Activated CD8-positive, alpha-beta memory T cell treated with anti-CD3 and anti-CD28 coated beads, Interleukin-2, amount 50 U/mL, for 1 hour (primary cell): ENCODE results near the gene GMDS.

ENCODE experiments used
- DNase-seq: peaks from one replicate; pipeline ENCODE4 v3.0.0-alpha.2; 2020; ENCODE audit errors: extremely low read depth

GMDS gene

GRCh38 chr6:1604158-1605003, 641.0 kb downstream of the GMDS start:
- DNase-seq: no peak

GRCh38 chr6:1603708-1604107, 641.7 kb downstream of the GMDS start:
- no peak for DNase-seq

GRCh38 chr6:1602049-1602713, 643.2 kb downstream of the GMDS start:
- DNase-seq: no peak

- no peak for DNase-seq
These were observed 644.0 kb downstream of the GMDS start for GRCh38 chr6:1601158-1602048.

GRCh38 chr6:1600764-1601157, 644.6 kb downstream of the GMDS start:
- no peak for DNase-seq

DNA sequence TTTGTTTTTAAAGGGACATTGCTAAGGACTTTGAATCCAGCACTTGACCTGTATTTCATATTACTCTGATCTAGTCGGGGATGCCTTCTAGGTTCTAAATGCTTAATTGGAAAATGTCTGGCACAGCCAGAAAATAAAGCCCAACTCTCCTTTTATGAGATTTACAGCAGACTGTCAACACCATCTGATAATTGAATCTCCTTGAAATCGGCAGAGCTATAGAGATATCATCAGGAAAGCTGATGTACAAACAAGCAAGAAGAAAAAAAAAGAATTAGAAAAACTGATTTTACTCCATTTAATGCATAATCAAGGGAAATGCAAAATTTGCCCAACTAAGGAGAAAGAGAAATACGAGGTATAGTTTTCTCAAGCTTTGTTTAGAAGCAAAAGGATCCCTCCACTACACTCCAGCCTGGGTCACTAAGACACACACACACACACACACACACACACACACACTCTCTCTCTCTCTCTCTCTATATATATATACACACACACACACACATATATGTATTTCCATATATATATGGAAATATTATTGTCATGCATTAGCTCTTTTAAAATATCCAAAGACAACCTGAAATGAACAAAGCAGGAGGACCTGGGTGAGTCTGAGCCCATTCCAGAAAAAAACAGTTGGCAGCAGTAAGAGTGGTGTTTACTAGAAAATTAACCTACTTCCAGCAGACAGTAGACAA, 645.2 kb downstream of the GMDS start:
- no peak for DNase-seq

GRCh38 chr6:1599469-1599868, 645.9 kb downstream of the GMDS start:
- DNase-seq: no peak

GRCh38 chr6:1598886-1599285, 646.5 kb downstream of the GMDS start:
- DNase-seq: no peak

DNA sequence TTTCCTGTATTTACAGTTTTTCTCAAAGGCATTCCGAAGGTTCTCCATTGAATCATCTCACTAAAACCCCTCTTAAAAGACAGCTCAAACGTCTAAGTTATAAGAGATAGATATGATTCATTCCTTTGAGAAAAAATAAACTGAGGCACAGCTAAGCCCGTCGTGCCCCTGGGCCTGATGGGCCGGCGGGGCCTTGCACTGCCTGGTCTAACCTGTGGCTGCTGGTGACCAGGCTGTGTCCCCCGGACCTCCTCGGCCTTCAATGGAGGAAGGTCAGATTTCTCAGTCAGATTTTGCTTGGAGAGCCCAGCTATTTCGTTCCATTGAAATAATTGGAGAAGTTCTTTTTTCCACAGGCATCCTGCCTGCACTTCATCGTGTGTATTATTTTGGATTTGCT, 647.0 kb downstream of the GMDS start:
- DNase-seq: no peak

DNA sequence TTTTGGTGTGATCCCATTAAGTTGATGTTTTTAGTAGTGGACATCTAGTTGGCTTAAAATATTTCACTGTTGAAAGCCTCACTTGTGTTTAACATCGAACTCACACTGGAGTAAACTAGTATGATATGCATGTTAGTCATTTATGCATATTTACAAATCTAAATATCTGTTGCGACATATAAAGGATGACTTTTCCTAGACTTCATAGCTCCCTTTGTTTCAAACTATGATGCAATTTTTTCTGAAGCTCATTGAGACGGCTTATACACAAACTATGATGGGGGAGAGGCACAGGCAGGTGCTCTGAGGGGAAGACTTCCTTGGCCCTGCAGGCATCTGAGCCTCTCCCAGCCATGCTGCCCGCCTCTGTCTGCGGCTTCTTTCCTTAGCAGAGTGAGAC, 647.5 kb downstream of the GMDS start:
- no peak for DNase-seq

GRCh38 chr6:1597121-1597744, 648.2 kb downstream of the GMDS start:
- no peak for DNase-seq

DNA sequence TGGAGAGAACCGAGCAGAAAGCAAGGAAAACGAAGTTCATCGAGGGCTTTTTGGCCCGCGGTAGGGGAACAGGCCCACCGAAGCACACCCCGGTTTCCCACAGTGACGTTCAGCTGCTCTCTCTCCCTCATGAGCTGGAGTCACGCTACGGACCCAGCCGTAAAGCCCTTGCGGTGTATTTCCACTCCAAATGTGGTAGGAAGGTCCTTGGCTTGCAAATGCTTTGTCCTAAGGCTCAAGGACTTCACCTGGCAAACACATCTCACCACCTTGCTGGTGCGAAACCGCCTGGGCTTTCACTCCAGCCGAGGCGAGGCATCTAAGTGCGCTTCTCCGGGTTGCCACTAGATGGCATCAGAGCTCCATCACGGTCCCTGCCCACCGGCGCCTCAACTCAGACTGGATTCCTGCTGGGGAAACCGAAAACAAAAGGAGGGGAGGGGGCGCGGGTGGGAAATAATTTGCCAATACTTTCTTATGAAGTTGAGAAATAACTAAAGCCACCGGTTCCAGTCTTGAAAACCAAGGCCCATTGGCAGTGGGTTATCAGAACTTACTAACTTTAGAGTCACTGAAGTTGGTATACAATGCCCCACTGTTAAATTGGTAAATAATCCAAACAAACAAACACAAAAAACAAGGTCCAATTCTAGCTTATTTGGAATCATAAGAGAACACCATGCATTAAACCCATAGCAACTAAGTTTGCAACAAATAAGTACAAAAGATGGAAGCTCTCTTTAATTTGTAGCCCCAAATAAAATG, 649.1 kb downstream of the GMDS start:
- DNase-seq: no peak

- DNase-seq: no peak
These were observed 649.9 kb downstream of the GMDS start for GRCh38 chr6:1595271-1596087.

DNA sequence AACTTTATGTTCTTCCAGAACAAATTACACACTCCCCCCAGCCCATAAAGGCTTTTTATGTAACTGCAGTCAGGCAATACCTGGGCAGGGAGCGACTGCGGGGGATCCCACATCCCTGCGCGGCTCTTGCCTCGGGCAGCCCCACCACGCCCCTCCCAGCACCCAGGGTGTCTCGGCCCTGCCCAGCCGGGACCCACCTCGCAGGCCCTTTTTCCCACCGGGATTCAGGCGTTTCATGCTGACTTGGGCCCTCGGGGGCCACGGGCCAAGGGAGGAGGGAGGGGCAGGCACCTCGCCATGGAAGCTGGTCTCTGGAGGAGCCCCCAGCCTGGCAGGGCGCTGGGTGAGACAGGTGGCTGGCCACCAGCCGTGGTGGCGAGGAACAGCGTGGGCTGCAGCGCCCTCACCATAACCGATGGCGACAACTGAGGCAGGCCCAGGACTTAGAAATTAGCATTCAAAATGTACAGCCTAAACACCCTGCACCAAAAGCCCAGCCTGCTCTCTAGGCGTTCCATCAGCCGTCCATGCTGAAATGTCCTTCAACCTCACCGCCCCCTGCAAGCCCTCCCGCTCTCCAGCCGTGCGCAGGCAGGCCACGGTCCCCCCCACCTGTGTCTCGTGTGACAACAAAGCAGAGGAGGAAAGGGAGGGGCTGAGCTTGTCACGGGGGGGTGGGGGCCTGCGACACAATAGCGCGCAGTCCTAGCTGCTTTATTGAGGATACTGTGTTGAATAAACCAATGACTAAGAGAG, 650.8 kb downstream of the GMDS start:
- no peak for DNase-seq

DNA sequence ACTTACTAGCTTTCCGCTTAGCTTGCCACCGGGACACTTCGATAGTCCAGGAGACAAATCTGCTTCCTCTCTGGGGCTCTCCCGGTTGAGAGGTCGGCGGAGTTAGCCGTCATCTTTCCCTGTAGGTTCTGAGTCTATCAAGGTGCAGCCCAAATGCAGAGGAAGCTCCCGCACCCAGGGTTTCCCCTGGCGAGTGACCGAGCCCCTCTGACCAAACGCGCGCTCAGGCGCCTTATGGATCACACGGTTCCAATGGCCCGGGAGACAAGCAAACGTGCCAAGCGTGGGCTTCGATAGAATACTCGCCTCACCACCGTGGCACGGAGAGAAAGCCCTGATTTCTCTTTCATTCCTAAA, 651.5 kb downstream of the GMDS start:
- no peak for DNase-seq

DNA sequence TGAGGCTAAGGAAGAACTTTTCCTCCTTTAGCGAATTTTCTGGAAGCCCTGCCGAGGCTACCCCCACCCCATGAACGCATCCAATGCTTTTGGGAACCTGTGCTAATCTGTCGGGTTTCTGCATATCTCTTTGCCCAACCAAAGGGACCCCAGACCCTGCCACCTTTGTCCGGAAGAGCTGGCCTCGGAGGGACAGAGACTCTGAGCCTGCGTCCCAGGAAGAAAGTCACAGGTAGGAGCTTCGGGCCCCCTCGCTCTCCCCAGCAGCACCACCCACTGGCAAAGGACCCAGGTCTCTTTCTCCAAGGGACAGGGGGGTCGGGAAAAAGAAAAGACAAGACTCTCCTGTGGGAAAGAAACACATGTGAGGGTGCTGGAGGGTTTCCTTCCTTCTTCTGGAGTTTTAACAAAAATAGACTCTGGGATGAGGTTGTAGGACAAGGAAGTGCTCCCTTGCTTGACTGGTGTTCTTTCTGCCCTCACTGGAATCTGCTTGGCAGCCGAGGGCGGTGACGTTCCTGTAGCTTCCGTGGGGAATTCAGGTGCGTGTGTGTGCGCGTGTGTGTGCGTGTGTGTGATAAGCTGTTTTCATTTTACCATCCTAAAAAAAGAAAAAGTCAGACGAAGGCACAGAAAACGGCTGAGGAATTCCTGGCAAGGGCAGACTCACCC, 652.0 kb downstream of the GMDS start:
- DNase-seq: no peak

- DNase-seq: no peak
These were observed 652.6 kb downstream of the GMDS start for GRCh38 chr6:1592852-1593251.

GRCh38 chr6:1591926-1592325, 653.5 kb downstream of the GMDS start:
- no peak for DNase-seq
